GM12874 (cell line): Measurements from ENCODE around the gene LRCH1.

Source experiments
- TF ChIP-seq, protein P1 (sequence below): IDR thresholded peaks from 2 replicates; pipeline ENCODE4 v1.5.1; 2011; ENCODE audit warnings: low read depth, mild to moderate bottlenecking, control low read depth, low read length, moderate library complexity; ENCODE audit not compliant: insufficient read depth

LRCH1 gene

DNA sequence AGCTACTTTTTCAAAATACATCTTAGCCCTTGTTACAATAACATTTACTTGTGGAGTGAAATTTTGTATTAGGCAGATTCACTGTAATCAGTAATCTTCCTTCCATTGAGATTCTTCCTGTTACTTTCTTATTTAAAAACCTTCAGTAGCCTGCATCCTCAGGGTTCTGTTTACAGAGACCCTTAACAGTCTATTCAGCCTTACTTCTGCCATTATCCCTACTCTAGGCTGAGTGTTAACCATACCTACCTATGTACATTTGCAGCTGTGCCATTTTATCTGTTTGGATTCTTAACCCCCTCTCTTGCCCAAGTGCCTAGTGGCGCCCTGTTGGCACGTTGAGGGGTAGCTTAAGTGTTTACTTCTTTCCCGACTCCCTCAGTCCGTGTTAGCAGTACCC lies 71.9 kb downstream of the LRCH1 start:
- TF ChIP-seq, protein P1, sequence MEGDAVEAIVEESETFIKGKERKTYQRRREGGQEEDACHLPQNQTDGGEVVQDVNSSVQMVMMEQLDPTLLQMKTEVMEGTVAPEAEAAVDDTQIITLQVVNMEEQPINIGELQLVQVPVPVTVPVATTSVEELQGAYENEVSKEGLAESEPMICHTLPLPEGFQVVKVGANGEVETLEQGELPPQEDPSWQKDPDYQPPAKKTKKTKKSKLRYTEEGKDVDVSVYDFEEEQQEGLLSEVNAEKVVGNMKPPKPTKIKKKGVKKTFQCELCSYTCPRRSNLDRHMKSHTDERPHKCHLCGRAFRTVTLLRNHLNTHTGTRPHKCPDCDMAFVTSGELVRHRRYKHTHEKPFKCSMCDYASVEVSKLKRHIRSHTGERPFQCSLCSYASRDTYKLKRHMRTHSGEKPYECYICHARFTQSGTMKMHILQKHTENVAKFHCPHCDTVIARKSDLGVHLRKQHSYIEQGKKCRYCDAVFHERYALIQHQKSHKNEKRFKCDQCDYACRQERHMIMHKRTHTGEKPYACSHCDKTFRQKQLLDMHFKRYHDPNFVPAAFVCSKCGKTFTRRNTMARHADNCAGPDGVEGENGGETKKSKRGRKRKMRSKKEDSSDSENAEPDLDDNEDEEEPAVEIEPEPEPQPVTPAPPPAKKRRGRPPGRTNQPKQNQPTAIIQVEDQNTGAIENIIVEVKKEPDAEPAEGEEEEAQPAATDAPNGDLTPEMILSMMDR: no peak

DNA sequence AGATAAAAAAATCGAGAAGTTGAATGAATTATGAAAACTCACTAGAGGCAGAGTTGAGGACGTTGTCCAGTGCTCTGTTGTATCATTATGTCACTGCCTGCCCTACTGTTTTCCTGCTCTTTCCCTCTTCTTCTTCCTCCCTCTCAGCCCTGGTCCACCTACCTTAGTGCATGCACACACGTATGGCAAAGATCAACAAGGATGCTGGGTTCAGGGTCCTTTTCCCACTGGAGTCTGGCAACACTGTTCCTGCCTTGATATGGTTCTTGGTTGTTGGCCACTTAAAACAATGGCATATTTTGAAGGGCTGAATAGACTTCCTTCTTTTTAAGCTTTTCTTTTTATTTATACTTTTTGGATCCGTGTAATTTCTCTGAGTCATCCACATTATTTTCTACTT lies 74.5 kb downstream of the LRCH1 start:
- TF ChIP-seq, protein P1: no peak

DNA sequence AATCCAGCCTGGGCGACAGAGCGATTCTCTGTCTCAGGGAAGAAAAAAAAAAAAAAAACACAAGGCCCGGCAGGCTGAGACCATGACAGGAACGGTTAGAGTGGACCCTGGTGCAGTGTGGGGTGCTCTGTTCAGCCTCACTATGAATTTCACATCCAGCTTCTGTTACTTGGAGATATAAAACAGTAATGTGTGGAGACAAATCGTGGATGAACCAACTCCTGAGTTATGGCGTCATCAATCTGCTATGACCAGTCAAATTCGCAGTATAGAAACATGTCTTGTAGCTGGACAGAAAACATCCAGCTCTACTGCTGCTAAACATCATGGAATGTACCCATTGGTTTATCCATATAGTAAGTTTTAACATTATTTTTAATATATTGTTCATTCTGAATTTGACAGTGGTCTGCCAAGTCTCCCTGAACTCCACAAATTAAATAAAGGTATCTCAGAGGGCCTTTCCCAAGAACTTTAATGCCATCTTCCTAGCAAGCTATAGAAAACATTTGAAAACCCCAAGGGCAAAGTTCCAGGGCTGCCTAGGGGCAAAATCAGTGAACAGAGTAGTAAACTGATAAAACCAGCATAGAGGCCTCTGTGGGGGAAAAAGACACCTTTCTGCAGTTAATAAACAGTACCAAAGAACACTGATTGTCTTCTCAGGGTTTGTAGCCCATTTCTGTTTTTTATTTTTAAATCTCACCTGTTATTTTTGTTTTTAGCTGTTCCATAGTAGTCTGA lies 75.8 kb downstream of the LRCH1 start:
- TF ChIP-seq, protein P1: no peak

DNA sequence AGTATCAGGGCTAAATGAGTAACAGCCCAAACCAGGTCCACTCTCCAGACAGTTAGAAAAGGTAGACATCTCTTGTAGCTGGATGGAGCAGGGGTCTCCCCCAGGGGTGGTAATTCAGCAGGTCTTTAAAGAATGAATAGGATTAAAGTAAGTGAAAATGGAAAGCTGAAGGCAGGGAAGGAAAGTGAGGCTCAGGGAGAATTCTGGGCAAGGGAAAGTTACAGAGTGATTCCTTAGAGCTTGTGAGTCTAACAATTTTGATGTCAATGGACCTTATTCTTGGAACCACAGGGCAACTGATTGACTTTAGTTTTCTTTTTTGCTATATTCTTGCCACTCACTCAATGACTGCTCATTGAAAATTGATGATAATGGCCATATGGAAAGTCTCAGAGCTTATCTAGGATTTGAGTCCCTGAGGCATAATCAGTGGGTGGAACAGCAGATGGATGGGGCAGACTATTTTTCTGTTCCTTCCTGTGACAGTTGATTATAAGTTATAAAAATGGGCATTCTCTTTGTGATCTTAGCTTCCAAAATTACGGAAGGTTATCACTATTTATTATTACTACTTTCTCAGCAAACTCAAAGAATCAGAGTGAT lies 76.9 kb downstream of the LRCH1 start:
- TF ChIP-seq, protein P1: no peak

DNA sequence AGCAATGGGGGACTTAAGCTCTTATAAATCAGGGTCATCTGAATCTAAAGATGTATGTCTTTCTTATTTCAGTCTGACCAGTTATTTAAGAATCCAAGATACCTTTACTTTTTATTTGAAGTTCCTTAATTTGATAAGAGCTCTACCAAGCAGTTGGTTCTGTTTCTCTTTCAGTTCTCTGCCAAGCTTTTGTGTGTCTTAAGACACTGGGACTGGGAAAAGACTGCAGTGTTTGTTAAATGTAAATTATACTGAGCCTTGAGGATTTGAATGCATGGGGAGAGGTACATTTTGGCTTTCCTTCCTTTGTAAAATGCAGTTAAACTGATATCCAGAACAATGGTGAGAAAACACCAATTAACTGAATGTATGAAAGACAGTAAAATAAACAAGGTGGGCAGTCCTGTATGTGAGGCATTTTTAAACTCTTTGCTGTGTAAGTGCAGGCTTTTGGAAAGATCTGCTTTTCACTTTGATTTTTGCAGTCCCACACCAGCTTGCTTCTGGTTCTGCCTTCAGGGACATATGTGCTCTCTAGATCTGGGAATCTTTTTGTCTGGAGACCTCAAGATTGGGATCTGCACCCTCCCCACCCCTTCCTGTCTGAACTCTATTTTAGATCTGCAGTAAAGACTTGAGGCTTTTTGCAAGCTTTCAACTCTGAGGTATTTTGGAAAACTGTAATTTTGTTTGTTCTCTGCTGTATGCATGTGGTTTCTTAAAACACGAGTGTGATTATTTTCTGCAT lies 77.6 kb downstream of the LRCH1 start:
- TF ChIP-seq, protein P1: no peak

DNA sequence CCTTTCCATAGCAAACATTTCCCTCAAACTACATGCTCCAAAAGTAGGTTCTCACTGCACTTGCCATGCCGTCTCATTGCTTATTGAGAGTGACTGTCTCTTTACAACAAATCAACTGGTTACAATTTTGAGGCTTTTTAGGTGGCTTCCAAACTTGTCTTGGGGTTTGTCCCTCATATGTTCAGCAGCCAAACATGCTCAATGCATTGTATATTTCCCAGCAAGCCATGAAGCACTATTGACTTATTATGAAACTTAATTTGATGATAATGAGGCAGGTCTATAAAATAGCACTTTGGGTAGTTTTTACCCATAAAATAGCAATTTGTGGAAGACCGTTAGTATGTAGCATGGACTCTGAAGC lies 78.2 kb downstream of the LRCH1 start:
- TF ChIP-seq, protein P1: no peak

DNA sequence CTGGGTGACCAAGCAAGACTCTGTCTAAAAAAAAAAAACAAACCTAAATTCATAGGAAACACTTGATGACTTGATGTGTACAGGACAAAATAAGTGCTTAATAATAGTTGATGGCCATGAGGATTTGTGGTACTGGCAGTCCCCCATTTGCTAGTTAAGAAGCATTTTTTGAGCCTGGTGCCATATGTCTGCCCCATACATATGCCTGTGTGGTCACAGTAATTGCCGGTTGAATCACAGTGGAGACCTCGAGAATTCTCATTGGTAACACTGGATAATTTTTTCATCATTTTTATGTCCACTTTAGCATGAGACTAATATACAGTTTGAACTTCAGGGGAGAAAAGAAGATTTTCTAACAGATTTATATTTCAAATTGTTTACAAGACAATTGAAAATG lies 79.2 kb downstream of the LRCH1 start:
- TF ChIP-seq, protein P1: no peak
